NCI-H2196 (cell line): Measurements from ENCODE around the gene EIF2B1.

ENCODE experiments used
- DNase-seq: peaks from one replicate; lab custom pipeline; 2025; ENCODE audit not compliant: unreplicated experiment; lab: John Stamatoyannopoulos, UW

Gene EIF2B1

DNA sequence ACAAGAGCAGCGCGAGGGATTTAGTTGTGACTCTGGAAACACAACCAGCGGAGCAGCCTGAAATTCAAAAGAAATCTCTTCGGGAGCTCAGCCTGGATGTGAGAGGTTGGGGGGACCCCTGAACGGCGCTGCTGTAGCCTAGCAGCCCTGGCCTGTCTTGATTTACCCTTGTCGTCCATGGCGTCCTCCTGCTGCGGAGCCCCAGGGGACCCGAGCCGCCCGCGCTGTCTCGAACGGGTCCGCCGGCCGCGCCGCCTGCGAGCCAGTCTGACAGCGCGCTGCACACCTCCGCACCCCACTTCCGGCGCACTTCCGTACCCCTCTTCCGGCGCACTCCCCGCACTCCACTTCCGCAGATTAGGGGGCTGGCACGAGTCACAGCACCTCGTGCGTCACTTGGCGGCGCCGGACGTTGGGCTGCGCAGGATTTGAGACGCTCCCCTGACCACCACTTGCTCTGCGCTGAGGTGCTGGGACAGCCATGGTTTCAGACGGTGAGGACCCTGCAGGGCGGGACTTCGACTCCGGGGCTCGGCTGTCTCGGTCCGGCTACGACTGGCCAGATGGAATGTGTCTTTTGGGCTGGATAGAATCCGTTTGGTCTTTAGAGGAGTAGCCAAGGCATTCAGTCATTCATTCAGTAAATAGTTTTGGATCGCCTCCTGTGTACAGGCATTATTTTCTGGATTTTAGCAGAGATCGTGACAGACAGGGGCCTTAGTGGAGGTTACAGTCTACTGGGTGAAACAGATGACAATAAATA is at the start of gene EIF2B1, which contains the start of gene GTF2H3:
EIF2B1 (minus strand) TSS at position 308 of the 763 bp plus-strand sequence; CDS start at position 179, 129 bp downstream.
GTF2H3 (plus strand) TSS at position 451 of the 763 bp plus-strand sequence; CDS start at position 482, 31 bp downstream.
- peak; percentile 97 for DNase-seq

DNA sequence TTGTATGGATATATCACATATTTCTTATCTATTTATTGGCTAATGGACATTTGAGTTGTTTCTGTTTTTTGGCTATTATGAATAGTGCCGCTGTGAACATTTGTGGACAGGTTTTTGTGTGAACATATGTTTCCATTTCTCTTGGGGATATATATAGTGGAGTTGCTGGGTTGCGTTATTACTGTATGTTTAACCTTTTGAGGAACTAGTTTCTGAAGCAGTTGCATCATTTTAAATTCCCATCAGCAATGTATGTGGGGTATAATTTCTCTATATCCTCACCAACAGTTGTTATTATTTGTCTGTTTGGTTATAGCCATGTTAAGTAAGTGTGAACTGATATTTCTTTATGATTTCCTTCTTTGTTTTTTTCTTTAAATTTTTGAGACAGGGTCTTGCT is 48.1 kb upstream of the EIF2B1 start:
- no peak for DNase-seq

DNA sequence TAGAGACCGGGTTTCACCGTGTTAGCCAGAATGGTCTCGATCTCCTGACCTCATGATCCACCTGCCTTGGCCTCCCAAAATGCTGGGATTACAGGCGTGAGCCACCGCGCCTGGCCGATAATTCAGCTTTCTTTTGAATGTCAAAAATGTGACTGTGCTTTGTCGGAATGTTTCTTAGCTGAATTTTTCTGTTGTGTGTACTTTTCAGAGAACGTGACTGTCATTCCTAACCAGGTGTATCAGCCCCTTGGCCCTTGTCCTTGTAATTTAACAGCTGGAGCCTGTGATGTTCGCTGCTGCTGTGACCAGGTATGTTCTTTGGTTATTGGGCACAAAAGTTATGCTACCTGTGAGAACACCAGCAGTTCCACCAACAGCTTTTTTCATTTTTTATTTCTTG is 45.5 kb upstream of the EIF2B1 start:
- no peak for DNase-seq

DNA sequence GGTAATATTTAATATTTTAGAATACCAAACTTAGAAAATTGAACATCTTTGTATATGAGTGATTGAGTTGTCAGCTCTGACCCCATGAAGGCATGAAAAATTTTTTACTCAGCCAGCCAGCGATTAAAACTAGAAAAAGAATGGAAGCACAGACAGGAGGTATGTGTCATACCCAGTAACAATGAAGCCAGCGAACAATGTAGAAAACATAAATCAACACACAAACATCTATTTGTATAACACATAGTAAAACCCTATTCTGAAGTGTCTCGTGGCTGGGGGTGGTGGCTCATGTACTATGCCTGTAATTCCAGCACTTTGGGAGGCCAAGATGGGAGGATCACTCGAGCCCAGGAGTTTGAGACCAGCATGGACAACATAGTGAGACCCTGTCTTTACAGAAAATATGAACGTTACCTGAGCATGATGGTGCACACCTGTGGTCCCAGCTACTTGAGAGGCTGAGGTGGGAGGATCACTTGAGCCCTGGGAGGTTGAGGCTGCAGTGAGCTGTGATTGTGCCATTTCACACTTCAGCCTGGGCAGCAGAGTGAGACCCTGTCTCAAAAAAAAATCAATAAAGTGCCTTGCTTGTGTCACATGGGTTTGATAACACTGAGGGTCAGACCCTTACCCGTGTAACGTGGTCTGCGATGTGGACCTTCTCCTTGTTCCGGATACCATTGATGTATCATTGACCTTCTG is 43.3 kb upstream of the EIF2B1 start:
- no peak for DNase-seq

DNA sequence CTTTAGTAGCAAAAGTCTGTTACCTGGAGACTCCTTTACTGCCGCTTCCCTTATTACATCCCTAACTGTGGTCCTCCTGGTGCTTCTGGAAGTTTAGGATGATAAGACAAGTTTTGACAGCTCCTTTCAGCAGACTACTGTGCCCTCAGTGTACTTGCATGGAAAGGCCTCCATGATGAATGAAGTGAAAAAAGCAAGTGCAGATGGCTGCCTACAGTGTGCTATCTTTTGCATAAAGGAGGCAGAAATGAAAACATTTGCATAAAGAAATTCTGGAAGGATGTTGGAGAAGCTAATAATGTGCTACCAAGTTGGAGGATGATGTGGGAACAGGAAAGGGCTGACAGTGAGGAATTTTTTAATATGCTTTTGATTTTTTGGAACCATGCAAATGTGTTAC is 42.0 kb upstream of the EIF2B1 start:
- no peak for DNase-seq

DNA sequence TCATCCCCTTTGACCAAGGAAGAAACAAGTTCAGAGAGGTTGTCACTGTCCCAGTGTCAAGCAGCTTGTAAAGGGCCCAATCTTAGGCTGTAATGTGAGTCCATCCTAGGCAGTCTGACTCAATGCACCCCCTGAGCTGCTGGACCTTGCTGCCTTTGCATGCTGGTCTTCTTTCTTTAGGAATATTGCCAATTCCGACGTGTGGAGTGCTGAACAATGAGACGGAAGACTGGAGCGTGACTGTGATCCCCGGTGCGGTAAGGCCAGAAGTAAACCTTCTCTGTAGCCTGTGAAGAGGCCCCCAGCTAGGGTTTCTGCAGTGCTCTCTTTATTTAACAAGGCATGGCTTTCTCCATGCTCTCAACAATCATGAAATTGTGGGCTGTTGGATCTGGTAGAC is 38.4 kb upstream of the EIF2B1 start:
- DNase-seq: no peak

DNA sequence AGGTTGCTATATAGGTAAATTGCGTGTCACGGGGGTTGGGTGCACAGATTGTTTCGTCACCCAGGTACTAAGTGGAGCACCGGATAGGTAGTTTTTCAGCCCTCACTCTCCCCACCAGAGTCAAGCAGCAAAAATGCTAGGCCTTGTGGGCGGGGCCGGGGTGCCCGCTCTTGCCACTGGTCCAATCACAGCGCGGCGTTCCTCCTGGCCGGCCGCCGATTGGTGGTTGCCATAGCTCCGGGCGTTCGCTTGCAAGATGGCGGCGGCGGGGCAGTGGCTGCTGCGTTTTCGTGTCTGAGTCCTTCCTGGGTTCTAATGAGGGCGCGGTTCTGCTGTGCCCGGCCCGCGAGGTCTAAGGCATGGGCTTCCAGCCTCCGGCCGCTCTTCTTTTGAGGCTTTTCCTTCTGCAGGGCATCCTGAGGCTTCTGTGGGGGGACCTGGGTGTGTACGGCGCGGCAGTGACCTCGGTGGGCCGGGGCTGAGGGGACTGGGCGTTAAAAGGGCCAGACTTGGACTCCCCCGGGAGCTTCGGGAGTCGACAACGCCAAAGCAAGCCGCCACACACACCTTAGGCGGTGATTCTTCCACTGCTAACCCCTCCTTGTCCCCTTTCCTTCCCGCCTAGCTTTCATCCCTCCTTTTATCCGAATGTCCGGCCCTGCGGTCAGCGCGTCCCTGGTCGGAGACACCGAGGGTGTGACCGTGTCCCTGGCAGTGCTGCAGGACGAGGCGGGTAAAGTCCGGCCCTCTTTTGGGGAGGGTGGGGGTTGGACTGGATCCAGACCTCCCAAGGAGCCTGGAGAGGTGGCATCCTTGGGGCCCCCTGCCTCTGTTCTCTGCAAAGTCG is 37.6 kb upstream of the EIF2B1 start, which contains the start of gene TCTN2:
TCTN2 (plus strand) TSS at position 232 of the 847 bp plus-strand sequence; CDS start at position 360, 128 bp downstream.
- DNase-seq: peak; percentile 95

DNA sequence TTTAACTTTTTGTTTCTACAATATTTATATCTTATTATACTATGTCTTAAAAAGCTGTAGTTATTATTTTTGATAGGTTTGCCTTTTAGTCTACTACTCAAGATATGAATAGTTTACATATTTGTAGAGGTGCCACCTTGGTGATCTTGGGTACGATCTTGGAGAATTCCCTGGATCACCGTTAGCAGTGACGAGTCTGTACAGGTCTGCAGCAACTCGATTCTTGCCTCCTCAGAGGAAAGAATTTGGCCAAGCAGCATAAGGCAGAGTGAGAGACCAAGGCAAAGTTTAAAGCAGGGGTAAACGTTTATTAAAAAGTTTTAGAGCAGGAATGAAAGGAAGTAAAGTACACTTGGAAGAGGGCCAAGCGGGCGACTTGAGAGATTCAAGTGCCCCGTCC is 34.3 kb upstream of the EIF2B1 start:
- no peak for DNase-seq

DNA sequence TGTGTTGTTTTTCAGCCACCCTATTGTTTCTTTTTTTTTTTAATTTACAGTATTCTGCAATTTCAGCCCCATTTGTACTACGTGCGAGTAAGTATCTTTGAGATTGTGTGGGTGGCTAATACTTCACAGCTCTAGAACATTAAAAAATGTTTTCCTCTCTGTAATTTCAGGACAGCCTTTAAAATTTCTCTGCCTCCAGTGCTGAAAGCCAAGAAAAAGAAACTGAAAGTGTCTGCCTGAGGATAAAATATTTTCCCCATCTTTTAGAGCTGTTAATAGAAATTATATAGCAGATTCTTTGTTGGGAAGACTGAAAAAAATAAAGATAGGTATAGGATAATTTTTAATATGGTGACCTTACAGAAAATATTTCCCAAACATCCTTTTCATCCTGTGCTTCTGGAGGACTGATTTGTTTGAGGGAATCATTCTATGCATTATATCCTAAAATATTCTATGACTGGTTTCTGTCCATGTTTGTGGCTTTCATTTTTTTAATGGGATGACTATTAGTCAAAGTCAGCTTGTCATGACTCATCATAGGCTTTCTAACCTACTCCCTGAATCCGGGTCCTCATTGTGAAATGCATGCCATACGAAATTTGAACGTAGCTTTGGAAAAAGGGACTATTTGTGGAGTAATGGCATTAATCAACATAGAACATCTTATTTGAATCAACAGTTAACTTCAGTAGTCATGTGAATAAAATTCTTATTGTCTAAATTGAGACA is 26.7 kb upstream of the EIF2B1 start:
- no peak for DNase-seq

DNA sequence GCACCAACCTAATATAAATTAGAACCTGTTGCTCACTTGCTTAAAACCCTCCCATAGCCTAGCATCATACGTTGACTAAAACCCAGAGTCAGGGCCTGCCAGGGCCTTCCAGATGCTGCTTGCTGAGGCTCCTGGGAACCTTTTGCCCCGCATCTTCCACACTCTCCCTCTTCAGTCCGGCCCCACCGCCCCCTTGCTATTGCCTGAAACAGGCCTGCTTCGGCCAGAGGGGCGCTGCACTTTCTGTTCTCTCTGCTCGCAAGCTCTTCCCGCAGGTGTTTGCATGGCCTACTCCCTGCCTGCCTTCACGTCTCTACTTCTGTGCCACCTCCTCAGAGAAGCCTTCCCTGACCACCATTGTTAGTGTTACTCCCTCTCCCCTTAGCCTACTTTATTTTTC is 23.7 kb upstream of the EIF2B1 start:
- DNase-seq: no peak

DNA sequence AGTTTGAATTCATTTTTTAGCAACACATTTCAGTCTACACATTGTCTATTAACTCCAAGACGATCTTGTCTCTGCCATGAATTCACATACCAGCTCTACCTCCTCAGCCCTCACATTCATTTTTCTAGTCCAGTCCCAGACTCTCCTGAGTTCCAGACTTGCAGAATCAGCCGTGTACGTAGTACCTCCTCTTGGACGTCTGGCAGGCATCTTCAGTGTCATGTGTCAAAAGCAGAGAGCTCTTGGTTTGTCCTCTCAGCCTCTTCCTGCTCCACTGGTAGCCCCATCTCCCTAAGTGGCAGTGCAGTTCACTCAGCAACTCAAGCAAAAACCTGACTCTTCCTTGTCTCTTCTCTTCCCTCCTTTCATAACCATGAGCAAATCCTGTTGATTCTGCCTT is 22.9 kb upstream of the EIF2B1 start:
- no peak for DNase-seq

DNA sequence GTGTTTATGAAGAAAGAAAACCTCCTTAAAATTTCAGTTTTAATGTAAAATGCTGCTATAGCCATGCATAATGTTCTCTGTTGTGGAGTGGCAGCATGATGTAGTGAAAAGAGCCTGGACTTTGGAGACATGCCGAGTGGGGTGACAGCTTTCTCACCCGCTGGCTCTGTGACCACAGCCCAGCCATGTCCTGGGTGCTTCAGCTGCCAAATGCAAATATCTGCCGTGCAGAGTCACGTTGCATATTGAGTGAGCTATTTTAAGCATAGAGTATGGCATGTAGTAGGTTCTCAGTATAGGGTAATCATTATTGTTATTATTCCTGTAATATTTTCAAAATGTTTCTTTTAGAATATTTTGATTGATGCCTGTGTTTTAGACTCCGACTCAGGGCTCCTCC is 21.9 kb upstream of the EIF2B1 start:
- DNase-seq: no peak

DNA sequence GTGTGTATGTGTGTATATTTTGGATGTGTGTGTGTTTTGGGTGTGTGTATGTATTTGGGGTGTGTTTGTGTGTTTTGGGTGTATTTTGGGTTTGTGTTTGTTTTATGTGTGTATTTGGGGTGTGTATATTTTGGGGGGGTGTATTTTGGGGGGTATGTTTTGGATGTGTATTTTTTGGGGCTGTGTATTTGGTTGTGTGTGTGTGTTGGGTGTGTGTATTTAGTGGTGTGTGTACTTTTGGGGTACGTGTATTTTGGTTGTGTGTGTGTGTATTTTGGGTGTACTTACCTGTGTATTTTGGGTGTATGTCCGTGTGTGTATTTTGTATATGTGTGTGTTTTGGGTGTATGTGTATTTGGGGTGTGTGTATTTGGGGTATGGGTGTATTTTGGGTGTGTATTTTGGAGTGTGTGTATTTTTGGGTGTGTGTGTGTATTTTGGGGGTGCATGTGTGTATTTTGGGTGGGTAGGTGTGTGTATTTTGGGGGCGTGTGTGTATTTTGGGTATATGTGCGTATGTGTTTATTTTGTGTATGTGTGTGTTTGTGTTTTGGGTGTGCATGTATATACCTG is 20.7 kb upstream of the EIF2B1 start:
- DNase-seq: no peak

DNA sequence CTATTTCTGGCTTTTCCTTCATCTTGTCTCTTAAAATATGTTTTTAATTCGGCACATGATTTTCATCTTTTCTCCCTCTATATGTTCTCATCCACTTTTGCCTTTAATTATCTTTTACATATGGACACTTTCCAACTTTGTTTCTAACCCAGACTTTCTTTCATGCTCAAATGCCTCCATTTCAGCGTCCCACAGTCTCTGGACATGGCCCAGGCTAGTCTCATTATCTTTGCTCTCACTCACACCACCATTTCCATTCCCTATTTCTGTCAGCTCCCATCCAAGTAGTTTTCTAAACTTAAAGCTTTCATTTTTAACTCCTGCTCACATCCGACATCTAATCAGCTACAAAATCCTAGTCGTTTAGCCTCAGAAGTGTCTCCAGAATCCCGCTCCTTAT is 14.9 kb upstream of the EIF2B1 start:
- DNase-seq: no peak

DNA sequence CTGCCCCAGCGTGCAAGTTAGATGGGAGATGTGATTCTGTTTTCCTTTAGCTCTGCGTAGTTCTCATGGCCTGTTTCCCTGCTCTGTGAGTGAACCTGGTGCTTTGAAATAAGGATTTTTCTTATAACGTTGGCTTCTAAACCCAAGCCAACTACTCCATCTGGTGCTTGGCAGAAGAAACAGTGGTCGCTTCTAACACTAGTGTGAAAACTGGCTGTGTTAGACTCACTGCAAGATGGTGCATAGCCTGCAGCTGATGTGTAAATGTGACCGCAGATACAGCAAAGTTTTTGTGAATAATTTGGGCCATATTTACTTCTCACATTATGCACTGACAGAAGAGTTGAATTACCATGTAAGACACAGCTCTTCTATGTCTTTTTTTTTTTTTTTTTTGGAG is 12.4 kb upstream of the EIF2B1 start:
- DNase-seq: no peak

DNA sequence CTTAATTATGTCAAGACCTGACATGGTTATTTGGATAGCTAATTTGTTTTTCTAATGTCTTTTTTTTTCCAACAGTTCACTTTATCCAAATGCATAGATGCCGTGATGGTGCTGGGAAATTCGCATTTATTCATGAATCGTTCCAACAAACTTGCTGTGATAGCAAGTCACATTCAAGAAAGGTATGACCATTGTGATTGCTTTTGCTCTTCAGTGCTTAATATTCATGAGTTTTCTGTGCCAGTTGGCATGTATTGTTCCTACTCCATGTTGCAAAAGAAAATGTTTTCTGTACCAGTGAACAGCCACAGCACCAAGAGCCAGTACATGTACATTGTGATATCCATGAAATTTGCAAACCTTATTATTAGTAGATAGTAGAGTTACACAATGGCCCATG is 11.9 kb upstream of the EIF2B1 start:
- DNase-seq: no peak

DNA sequence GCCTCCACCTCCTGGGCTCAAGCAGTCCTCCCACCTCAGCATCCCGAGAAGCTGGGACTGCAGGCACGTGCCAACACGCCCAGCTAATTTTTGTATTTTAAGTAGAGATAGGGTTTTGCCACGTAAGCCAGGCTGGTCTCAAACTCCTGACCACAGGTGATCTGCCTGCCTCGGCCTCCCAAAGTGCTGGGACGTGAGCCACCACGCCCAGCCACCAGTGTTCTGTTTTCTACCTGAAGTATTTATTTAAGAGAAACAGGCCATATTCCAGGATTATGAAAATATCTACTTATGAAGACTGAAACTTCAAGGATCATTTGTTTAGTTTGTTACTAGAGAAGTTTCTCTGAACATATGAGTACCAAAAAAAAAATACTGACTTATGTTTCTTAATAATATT is 10.4 kb upstream of the EIF2B1 start:
- DNase-seq: no peak

DNA sequence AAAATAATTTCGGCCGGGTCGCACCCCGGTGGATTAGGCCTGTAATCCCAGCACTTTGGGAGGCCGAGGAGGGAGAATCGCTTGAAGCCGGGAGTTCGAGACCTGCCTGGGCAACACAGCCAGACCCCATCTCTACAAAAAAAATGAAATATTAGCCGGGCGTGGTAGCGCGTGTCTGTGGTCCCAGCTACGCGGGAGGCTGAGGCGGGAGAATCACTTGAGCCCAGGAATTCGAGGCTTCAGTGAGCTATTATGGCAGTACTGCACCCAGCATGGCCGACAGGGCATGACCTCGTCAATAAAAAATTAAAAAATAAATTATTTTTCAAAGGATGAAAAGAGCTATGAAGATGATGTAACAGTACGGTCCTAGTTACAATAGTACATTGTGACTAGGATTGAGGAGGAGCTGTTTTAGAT is 666 bp upstream of the EIF2B1 start:
- DNase-seq: no peak

DNA sequence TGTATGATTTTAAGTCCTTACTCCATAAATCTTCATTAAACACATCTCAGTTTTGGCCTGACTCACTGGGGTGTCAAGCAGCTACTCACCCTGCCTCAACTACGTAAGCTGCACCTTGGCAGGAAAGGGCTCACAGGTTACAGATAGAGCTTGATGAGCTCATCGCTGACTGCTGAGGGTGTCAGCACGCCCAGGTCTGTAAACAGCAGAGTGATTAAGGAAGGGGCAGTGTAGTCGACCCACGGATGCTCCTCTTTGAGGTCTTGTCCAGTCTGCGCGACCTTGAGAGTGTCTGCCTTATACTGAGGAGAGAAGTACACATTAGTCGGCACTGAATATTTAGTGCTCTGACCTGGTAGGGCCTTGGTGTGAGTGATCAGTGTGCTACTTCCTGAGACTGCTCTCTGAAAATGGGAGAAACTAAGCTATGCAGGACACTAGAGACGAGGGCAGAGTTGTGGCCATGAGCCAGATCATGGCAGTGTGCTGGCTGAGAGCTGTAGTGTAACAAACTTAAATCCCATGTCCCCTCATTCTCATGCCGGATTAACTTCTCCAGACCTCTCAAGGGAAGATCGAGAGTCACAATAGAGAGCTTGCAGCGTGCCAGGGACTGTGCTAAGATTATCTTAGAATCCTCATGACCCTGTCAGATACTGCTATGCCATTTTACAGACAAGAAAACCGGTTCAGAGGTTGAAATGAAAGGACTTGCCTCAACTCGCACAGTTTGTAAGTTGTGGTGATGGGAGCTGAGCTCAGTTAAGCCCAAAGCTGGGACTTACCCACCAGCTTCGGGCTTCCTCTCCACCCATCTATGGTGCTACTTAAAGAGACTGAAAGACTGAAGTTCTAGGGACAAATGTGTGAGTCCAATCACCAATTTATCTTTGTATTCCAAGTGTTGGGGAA is 11.6 kb downstream of the EIF2B1 start:
- no peak for DNase-seq
